Smooth muscle cell (in vitro differentiated cells): ENCODE data around the gene CCDC141. TPM values are rescaled to one million over a fixed set of nuclear protein-coding genes. Genes with fewer than 3 reads are reported as not detected.

Source experiments
- polyA plus RNA-seq: library from polyadenylated mRNA; unstranded; fragments of >200 nt; fragmentation: Nextera tagmentation; extraction: Ambion mirVana; gene quantifications from 2 replicates; pipeline ENCODE4 v1.2.1, GENCODE V29; 2016
- total RNA-seq: library from RNA; depleted of rRNA; stranded (reverse); fragments of >200 nt; gene quantifications from 2 replicates; pipeline ENCODE4 v1.2.3, GENCODE V29; 2014

The CCDC141 gene
- total and polyA plus RNA-seq, 2 experiments from 2014 or later: 0.03 to 0.76 TPM

Other genes with a start within 250 kb of the CCDC141 start
- 0.09 TPM in 1 of 2 replicates, not detected in the other for gene TTN, start 242.7 kb downstream of the CCDC141 start, total RNA-seq
- 0.25 and 0.34 TPM in 2 replicates for gene TTN, start 242.7 kb downstream of the CCDC141 start, polyA plus RNA-seq
- 29.1 and 31.8 TPM in 2 replicates for gene SESTD1, start 214.7 kb upstream of the CCDC141 start, total RNA-seq
- gene SESTD1, start 214.7 kb upstream of the CCDC141 start, polyA plus RNA-seq: 50.3 and 82.3 TPM in 2 replicates